DLD1 (cell line): ENCODE data around the gene TMEM114.

Experiments
- in situ Hi-C: cut with HindIII; loops from 2 replicates; pipeline ENCODE4 v1.10.0; 2017; ENCODE audit warnings: low sequenced_read_pairs

The TMEM114 gene

GRCh38 chr16:8614435-8615029 lies 24.2 kb upstream of the TMEM114 start:
- in situ Hi-C loops = no loop called here

- in situ Hi-C loops = no loop called here
Observed at GRCh38 chr16:8611886-8612600, 21.7 kb upstream of the TMEM114 start.

GRCh38 chr16:8611122-8611521 lies 20.8 kb upstream of the TMEM114 start:
- in situ Hi-C loops = no loop called here

GRCh38 chr16:8607214-8607613 lies 16.9 kb upstream of the TMEM114 start:
- in situ Hi-C loops = no loop called here

- in situ Hi-C loops = no loop called here
Observed at GRCh38 chr16:8605554-8605953, 15.2 kb upstream of the TMEM114 start.

- in situ Hi-C loops = no loop called here
Observed at GRCh38 chr16:8600144-8600775, 9.9 kb upstream of the TMEM114 start.

GRCh38 chr16:8596581-8596980 lies 6.3 kb upstream of the TMEM114 start:
- in situ Hi-C loops = no loop called here

- in situ Hi-C loops = no loop called here
Observed at GRCh38 chr16:8595783-8596182, 5.5 kb upstream of the TMEM114 start.

GRCh38 chr16:8594149-8594666 lies 3.9 kb upstream of the TMEM114 start:
- in situ Hi-C loops = no loop called here

- in situ Hi-C loops = no loop called here
Observed at GRCh38 chr16:8591451-8591850, 1.1 kb upstream of the TMEM114 start.

- in situ Hi-C loops = no loop called here
Observed at GRCh38 chr16:8590811-8591210, 500 bp upstream of the TMEM114 start.

GRCh38 chr16:8589057-8589899 lies 1.0 kb downstream of the TMEM114 start:
- in situ Hi-C loops = no loop called here

GRCh38 chr16:8588682-8589056 lies 1.6 kb downstream of the TMEM114 start:
- in situ Hi-C loops = no loop called here

- in situ Hi-C loops = no loop called here
Observed at GRCh38 chr16:8587065-8587464, 3.2 kb downstream of the TMEM114 start.

- in situ Hi-C loops = no loop called here
Observed at GRCh38 chr16:8585857-8586256, 4.5 kb downstream of the TMEM114 start.

GRCh38 chr16:8585041-8585440 lies 5.3 kb downstream of the TMEM114 start:
- in situ Hi-C loops = no loop called here

- in situ Hi-C loops = no loop called here
Observed at GRCh38 chr16:8583732-8584131, 6.6 kb downstream of the TMEM114 start.

GRCh38 chr16:8583199-8583598 lies 7.1 kb downstream of the TMEM114 start:
- in situ Hi-C loops = no loop called here

GRCh38 chr16:8581831-8582580 lies 8.3 kb downstream of the TMEM114 start:
- in situ Hi-C loops = no loop called here

- in situ Hi-C loops = no loop called here
Observed at GRCh38 chr16:8579559-8579958, 10.8 kb downstream of the TMEM114 start.
